HK-2 (cell line): ENCODE data around the gene SH3D21.

Experiments
- DNase-seq: peaks from one replicate; pipeline ENCODE4 v3.0.0-alpha.2; 2018; ENCODE audit not compliant: unreplicated experiment

SH3D21 gene

GRCh38 chr1:36303650-36304360 lies 2.4 kb upstream of the SH3D21 start:
- DNase-seq, result no peak

- no peak for DNase-seq
Measured at GRCh38 chr1:36304521-36304920, 1.6 kb upstream of the SH3D21 start.

- DNase-seq, result no peak
Measured at GRCh38 chr1:36304970-36305914, 926 bp upstream of the SH3D21 start.

GRCh38 chr1:36305915-36306209 lies 306 bp upstream of the SH3D21 start:
- no peak for DNase-seq

- DNase-seq, result peak; percentile 94
Measured at GRCh38 chr1:36306902-36307456, 811 bp downstream of the SH3D21 start.

- DNase-seq, result no peak
Measured at GRCh38 chr1:36307601-36308330, 1.6 kb downstream of the SH3D21 start.

- DNase-seq, result no peak
Measured at GRCh38 chr1:36309397-36309796, 3.2 kb downstream of the SH3D21 start.

- no peak for DNase-seq
Measured at GRCh38 chr1:36320291-36320761, 14.2 kb downstream of the SH3D21 start.

GRCh38 chr1:36320767-36321118 lies 14.6 kb downstream of the SH3D21 start:
- no peak for DNase-seq

GRCh38 chr1:36321119-36321951 lies 15.2 kb downstream of the SH3D21 start:
- DNase-seq, result no peak

GRCh38 chr1:36322041-36322785 lies 16.0 kb downstream of the SH3D21 start:
- DNase-seq, result no peak

- no peak for DNase-seq
Measured at GRCh38 chr1:36322786-36323635, 16.8 kb downstream of the SH3D21 start.

GRCh38 chr1:36323636-36324352 lies 17.6 kb downstream of the SH3D21 start, which contains the start of gene EVA1B:
TSS of gene EVA1B (minus strand) at chr1:36323645. CDS start at chr1:36323037, 608 bp downstream.
- peak; percentile 83 for DNase-seq

- DNase-seq, result no peak
Measured at GRCh38 chr1:36324353-36324703, 18.2 kb downstream of the SH3D21 start.

GRCh38 chr1:36326499-36326898 lies 20.3 kb downstream of the SH3D21 start:
- DNase-seq, result no peak

GRCh38 chr1:36327421-36328087 lies 21.4 kb downstream of the SH3D21 start:
- no peak for DNase-seq

- no peak for DNase-seq
Measured at GRCh38 chr1:36328088-36328480, 21.9 kb downstream of the SH3D21 start.

- no peak for DNase-seq
Measured at GRCh38 chr1:36328713-36329112, 22.5 kb downstream of the SH3D21 start.
